ENCODE results near the gene PRRX1.

Gene PRRX1

GRCh38 chr1:170707959-170708655, 44.2 kb downstream of the PRRX1 start:
- in situ Hi-C loops (cut with MboI; ENCODE audit: low pct_unique_long_range_greater_than_20kb, low sequenced_read_pairs) = no loop called here
- DNase-seq = no peak

GRCh38 chr1:170711682-170712081, 47.8 kb downstream of the PRRX1 start:
- DNase-seq = no peak
- in situ Hi-C loops (cut with MboI; ENCODE audit: low pct_unique_long_range_greater_than_20kb, low sequenced_read_pairs) = no loop called here

- in situ Hi-C loops (cut with MboI; ENCODE audit: low pct_unique_long_range_greater_than_20kb, low sequenced_read_pairs) = no loop called here
These were observed 50.2 kb downstream of the PRRX1 start for GRCh38 chr1:170714163-170714562.

GRCh38 chr1:170714938-170715337, 51.0 kb downstream of the PRRX1 start:
- DNase-seq = no peak
- in situ Hi-C loops (cut with MboI; ENCODE audit: low pct_unique_long_range_greater_than_20kb, low sequenced_read_pairs) = no loop called here

More at GRCh38 chr1:170714163-170714562, 50.2 kb downstream of the PRRX1 start:
- peak; percentile 3 for DNase-seq

GRCh38 chr1:170716835-170717429, 53.0 kb downstream of the PRRX1 start:
- no peak for DNase-seq
- in situ Hi-C loops (cut with MboI; ENCODE audit: low pct_unique_long_range_greater_than_20kb, low sequenced_read_pairs) = no loop called here

- no peak for DNase-seq
- in situ Hi-C loops (cut with MboI; ENCODE audit: low pct_unique_long_range_greater_than_20kb, low sequenced_read_pairs) = no loop called here
These were observed 56.7 kb downstream of the PRRX1 start for GRCh38 chr1:170720661-170721060.

- in situ Hi-C loops (cut with MboI; ENCODE audit: low pct_unique_long_range_greater_than_20kb, low sequenced_read_pairs) = no loop called here
- no peak for DNase-seq
These were observed 57.7 kb downstream of the PRRX1 start for GRCh38 chr1:170721621-170722020.

- DNase-seq = no peak
- in situ Hi-C loops (cut with MboI; ENCODE audit: low pct_unique_long_range_greater_than_20kb, low sequenced_read_pairs) = no loop called here
These were observed 59.6 kb downstream of the PRRX1 start for GRCh38 chr1:170723518-170723917.

- in situ Hi-C loops (cut with MboI; ENCODE audit: low pct_unique_long_range_greater_than_20kb, low sequenced_read_pairs) = no loop called here
- DNase-seq = no peak
These were observed 61.4 kb downstream of the PRRX1 start for GRCh38 chr1:170725326-170725725.

GRCh38 chr1:170727963-170728362, 64.0 kb downstream of the PRRX1 start:
- no peak for DNase-seq
- in situ Hi-C loops (cut with MboI; ENCODE audit: low pct_unique_long_range_greater_than_20kb, low sequenced_read_pairs) = no loop called here

GRCh38 chr1:170729225-170730002, 65.5 kb downstream of the PRRX1 start:
- DNase-seq = no peak
- in situ Hi-C loops (cut with MboI; ENCODE audit: low pct_unique_long_range_greater_than_20kb, low sequenced_read_pairs) = no loop called here

GRCh38 chr1:170730014-170730413, 66.1 kb downstream of the PRRX1 start:
- in situ Hi-C loops (cut with MboI; ENCODE audit: low pct_unique_long_range_greater_than_20kb, low sequenced_read_pairs) = no loop called here
- no peak for DNase-seq

GRCh38 chr1:170730438-170730837, 66.5 kb downstream of the PRRX1 start:
- in situ Hi-C loops (cut with MboI; ENCODE audit: low pct_unique_long_range_greater_than_20kb, low sequenced_read_pairs) = no loop called here
- DNase-seq = no peak

GRCh38 chr1:170731566-170732251, 67.8 kb downstream of the PRRX1 start:
- no peak for DNase-seq
- in situ Hi-C loops (cut with MboI; ENCODE audit: low pct_unique_long_range_greater_than_20kb, low sequenced_read_pairs) = no loop called here

- no peak for DNase-seq
- in situ Hi-C loops (cut with MboI; ENCODE audit: low pct_unique_long_range_greater_than_20kb, low sequenced_read_pairs) = no loop called here
These were observed 68.3 kb downstream of the PRRX1 start for GRCh38 chr1:170732252-170732588.

- in situ Hi-C loops (cut with MboI; ENCODE audit: low pct_unique_long_range_greater_than_20kb, low sequenced_read_pairs) = no loop called here
- no peak for DNase-seq
These were observed 70.7 kb downstream of the PRRX1 start for GRCh38 chr1:170734412-170735175.

- DNase-seq = no peak
- in situ Hi-C loops (cut with MboI; ENCODE audit: low pct_unique_long_range_greater_than_20kb, low sequenced_read_pairs) = no loop called here
These were observed 71.7 kb downstream of the PRRX1 start for GRCh38 chr1:170735366-170736263.

- in situ Hi-C loops (cut with MboI; ENCODE audit: low pct_unique_long_range_greater_than_20kb, low sequenced_read_pairs) = no loop called here
- no peak for DNase-seq
These were observed 75.9 kb downstream of the PRRX1 start for GRCh38 chr1:170739803-170740202.
